Heart left ventricle (tissue), 13 donors: ENCODE data around the gene TACR1.

Source experiments
- POLR2A ChIP-seq, 2 donors: fragments of 450-650 bp; IDR thresholded peaks; one replicate each; pipeline ENCODE4 v1.6.1; 2017; ENCODE audit warnings: antibody characterized with exemption in 2 of 2, mild to moderate bottlenecking in 2 of 2, moderate library complexity in 2 of 2
- TF ChIP-seq, protein P1 (sequence below), 12 donors: fragments of 200-600 bp; sonication (generic) in 4 of 12; IDR thresholded peaks; one replicate each; pipeline versions ENCODE4 v1.5.0 to v1.8.0; 2018 to 2022; ENCODE audit warnings: antibody characterized with exemption in 12 of 12, mild to moderate bottlenecking in 5 of 12
- donor health status: ischemic (EF 13 %, LVEDD 7.1; RV severe dilation, severe dysfunction).
- donor health status: DM: no; HTN: yes; CAD: no.
- donor health status: DM: no; HTN: no; CAD: no.
- donor health status: ischemic (EF 25% LVEDD 6.9; RV normal size, moderate dysfunction).
- donor health status: ischemic (EF 25% LVEDD 5.7; RV mildly dilated, moderate dysfunction).
- donor health status: ischemic (EF 35%, LVEDD 5.7; RV mildly dilated, moderate dysfunction).
- donor health status: nonischemic (EF 11% LVEDD 7.7; RV severe dilation, severe dysfunction).
- donor health status: DM: yes; HTN: yes; CAD: no.
- donor health status: PGD.
- donor health status: ischemic (EF 29% LVEDD 5.4; RV normal size, mild dysfunction).
- donor health status: nonischemic (EF 23%, LVEDD 6.1; RV moderate dilation, normal function).

DNA sequence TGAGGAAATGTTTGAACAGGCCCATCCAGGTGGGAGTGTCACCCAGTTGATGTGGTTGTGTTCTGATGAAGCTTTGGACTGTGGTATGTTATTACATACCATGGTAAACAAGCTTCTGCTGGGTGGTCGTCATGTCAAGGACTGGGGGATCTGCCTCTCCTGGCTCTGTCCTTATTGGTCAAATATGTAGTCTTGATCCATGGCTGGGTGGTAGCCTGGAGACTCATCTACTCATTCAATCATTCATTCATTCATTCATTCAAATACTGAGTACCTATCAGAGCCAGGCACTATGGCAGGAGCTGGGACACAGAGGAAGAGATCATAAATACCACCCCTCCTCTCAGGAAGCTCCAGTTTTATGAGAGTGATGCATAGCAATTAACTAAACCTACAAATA is 60.8 kb downstream of the TACR1 start:
- no peak for TF ChIP-seq POLR2A (IDR thresholded peaks at IDR 0.05)
- TF ChIP-seq, protein P1, sequence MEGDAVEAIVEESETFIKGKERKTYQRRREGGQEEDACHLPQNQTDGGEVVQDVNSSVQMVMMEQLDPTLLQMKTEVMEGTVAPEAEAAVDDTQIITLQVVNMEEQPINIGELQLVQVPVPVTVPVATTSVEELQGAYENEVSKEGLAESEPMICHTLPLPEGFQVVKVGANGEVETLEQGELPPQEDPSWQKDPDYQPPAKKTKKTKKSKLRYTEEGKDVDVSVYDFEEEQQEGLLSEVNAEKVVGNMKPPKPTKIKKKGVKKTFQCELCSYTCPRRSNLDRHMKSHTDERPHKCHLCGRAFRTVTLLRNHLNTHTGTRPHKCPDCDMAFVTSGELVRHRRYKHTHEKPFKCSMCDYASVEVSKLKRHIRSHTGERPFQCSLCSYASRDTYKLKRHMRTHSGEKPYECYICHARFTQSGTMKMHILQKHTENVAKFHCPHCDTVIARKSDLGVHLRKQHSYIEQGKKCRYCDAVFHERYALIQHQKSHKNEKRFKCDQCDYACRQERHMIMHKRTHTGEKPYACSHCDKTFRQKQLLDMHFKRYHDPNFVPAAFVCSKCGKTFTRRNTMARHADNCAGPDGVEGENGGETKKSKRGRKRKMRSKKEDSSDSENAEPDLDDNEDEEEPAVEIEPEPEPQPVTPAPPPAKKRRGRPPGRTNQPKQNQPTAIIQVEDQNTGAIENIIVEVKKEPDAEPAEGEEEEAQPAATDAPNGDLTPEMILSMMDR (IDR thresholded peaks at IDR 0.05): no peak
